Tibial nerve (tissue), 4 donors: Measurements from ENCODE around the gene HOXD9. TPM values are rescaled to one million over a fixed set of nuclear protein-coding genes. Genes with fewer than 3 reads are reported as not detected.

Experiments
- DNase-seq, 2 donors: peaks; one replicate each; pipeline ENCODE4 v3.0.0-alpha.2; 2019; ENCODE audit warnings: low spot score in 2 of 2
- H3K27ac ChIP-seq, 4 donors: fragments of 200-600 bp; sonication (generic) in 3 of 4; one replicate each; pipeline ENCODE4 v1.5.1; 2017 to 2019; ENCODE audit warnings: mild to moderate bottlenecking in 1 of 4
- H3K27me3 ChIP-seq, 2 donors: fragments of 200-600 bp; sonication (generic) in 1 of 2; one replicate each; pipeline versions ENCODE4 v1.5.1 to v1.6.0; 2017 to 2019
- H3K36me3 ChIP-seq, 3 donors: fragments of 200-600 bp; sonication (generic); one replicate each; pipeline ENCODE4 v1.5.1; 2018 to 2019
- H3K4me1 ChIP-seq, 4 donors: fragments of 200-600 bp; sonication (generic) in 3 of 4; one replicate each; pipeline ENCODE4 v1.5.1; 2017 to 2019
- H3K4me3 ChIP-seq, 4 donors: fragments of 200-600 bp; sonication (generic) in 3 of 4; one replicate each; pipeline ENCODE4 v1.5.1; 2017 to 2019; ENCODE audit warnings: mild to moderate bottlenecking in 1 of 4, moderate library complexity in 1 of 4
- H3K9me3 ChIP-seq, 4 donors: fragments of 200-600 bp; sonication (generic) in 3 of 4; one replicate each; pipeline ENCODE4 v1.5.1; 2017 to 2019
- EP300 ChIP-seq, 2 donors: sonication (generic); formaldehyde crosslinking; IDR thresholded peaks; one replicate each; pipeline ENCODE4 v1.6.1; 2017; ENCODE audit warnings: antibody characterized with exemption in 2 of 2, mild to moderate bottlenecking in 1 of 2
- POLR2A ChIP-seq, 2 donors: fragments of 450-650 bp; IDR thresholded peaks; one replicate each; pipeline ENCODE4 v1.6.1; 2017; ENCODE audit warnings: antibody characterized with exemption in 2 of 2, mild to moderate bottlenecking in 2 of 2, moderate library complexity in 2 of 2
- WGBS, 2 donors: methylation state at CpG; one replicate each; pipeline ENCODE4 v1.1.5; 2018; 5-methylcytosine and 5-hydroxymethylcytosine counted together
- total RNA-seq, 4 donors: library from RNA; depleted of rRNA; stranded (reverse); fragments of >200 nt; gene quantifications; one replicate each; pipeline ENCODE4 v1.1.0, GENCODE V29; 2016
- TF ChIP-seq, protein P1 (sequence below), 5 experiments: fragments of 200-600 bp in 3 of 5; fragments of 450-650 bp in 2 of 5; sonication (generic) in 3 of 5; IDR thresholded peaks; one replicate each; pipeline ENCODE4 v1.5.1; 2016 to 2019; ENCODE audit warnings: antibody characterized with exemption in 5 of 5, mild to moderate bottlenecking in 3 of 5, moderate library complexity in 2 of 5

The HOXD9 gene
- total RNA-seq, 4 donors from 2014 or later: 1.9 to 9.4 (median 5.9) TPM

DNA sequence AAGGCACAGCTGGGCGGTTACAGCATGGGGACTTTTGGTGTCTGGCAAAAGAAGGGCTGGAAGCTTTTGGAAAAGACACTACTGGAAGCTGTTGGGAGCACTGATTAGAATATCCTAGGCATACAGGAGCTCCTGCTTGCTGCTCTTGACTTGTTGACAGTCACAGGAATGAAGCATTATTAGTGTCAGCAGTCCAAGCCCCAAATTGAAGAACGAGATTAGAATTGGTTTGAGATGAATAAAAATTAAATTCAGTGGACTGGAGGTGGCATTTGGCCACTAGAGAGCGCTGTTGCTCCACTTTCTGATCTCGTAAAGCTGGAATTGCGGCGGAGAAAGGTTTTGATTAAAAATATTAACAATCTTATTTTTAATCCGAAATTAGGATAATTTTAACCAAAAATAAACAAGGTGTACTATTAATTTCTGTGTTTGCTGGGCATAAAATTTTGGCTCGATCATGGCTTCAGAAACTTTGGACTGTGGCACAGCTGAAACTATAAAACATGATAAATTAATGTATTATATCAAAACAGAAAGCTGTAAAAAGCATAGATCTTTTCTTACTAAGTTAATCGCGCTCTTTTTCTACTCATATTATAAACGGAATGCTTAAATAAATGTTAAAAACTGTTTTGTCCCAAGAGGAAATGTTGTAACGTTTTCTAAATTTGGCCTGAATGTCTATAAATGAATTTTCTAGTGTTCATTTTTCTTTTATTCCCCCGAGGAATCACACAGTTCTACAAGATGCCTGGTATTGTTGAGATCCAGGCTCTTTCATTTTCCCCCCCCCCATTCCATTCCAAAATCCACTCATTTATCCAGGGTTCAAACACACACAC lies 4.6 kb downstream of the HOXD9 start:
- TF ChIP-seq EP300 (IDR thresholded peaks at IDR 0.05) (no peak), POLR2A (IDR thresholded peaks at IDR 0.05) (no peak)
- TF ChIP-seq, protein P1, sequence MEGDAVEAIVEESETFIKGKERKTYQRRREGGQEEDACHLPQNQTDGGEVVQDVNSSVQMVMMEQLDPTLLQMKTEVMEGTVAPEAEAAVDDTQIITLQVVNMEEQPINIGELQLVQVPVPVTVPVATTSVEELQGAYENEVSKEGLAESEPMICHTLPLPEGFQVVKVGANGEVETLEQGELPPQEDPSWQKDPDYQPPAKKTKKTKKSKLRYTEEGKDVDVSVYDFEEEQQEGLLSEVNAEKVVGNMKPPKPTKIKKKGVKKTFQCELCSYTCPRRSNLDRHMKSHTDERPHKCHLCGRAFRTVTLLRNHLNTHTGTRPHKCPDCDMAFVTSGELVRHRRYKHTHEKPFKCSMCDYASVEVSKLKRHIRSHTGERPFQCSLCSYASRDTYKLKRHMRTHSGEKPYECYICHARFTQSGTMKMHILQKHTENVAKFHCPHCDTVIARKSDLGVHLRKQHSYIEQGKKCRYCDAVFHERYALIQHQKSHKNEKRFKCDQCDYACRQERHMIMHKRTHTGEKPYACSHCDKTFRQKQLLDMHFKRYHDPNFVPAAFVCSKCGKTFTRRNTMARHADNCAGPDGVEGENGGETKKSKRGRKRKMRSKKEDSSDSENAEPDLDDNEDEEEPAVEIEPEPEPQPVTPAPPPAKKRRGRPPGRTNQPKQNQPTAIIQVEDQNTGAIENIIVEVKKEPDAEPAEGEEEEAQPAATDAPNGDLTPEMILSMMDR (IDR thresholded peaks at IDR 0.05): peak; percentile 77 to 92 (median 79)
- Histone ChIP-seq H3K36me3 (no peaks in the 10 kb centered on the region), H3K27me3 (peaks cover 2 to 86% of the 10 kb centered on the region in 2 donors), H3K4me1 (peaks cover 0 to 53% (median 9%) of the 10 kb centered on the region in 4 donors), H3K4me3 (no peak overlapping the region), H3K27ac (no peak overlapping the region), H3K9me3 (no peaks in the 10 kb centered on the region)
- peak; percentile 71 to 86 for DNase-seq
- WGBS, 2 donors: 10 to 12% methylated on average over 13 of the region's 13 CpGs

DNA sequence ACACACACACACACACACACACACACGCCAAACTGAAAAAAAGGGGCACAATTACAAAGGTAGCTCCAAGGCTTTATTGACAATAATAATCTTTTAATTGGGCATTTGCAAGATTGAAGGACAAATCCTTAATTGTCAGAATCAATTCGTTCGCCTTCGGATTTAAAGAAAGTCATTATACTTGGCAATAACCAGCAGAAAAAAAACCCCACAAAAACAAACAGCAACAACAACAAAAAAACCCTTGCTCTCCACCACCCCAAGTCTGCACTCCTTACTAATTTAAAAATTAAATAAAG lies 5.2 kb downstream of the HOXD9 start:
- H3K27me3 ChIP-seq: peaks cover 2 to 85% of the 10 kb centered on the region in 2 donors
- peaks cover 0 to 47% (median 6%) of the 10 kb centered on the region in 4 donors for H3K4me1 ChIP-seq
- H3K4me3 ChIP-seq: no peak overlapping the region
- H3K9me3 ChIP-seq: no peaks in the 10 kb centered on the region
- TF ChIP-seq POLR2A (IDR thresholded peaks at IDR 0.05): no peak
- TF ChIP-seq, protein P1 (IDR thresholded peaks at IDR 0.05): no peak
- no peak for TF ChIP-seq EP300 (IDR thresholded peaks at IDR 0.05)
- no peak for DNase-seq
- WGBS, 2 donors: 70 to 73% methylated on average over 4 of the region's 4 CpGs
- H3K27ac ChIP-seq: peak overlapping the region in 1 of 4 donors; percentile 94
- H3K36me3 ChIP-seq: no peaks in the 10 kb centered on the region

DNA sequence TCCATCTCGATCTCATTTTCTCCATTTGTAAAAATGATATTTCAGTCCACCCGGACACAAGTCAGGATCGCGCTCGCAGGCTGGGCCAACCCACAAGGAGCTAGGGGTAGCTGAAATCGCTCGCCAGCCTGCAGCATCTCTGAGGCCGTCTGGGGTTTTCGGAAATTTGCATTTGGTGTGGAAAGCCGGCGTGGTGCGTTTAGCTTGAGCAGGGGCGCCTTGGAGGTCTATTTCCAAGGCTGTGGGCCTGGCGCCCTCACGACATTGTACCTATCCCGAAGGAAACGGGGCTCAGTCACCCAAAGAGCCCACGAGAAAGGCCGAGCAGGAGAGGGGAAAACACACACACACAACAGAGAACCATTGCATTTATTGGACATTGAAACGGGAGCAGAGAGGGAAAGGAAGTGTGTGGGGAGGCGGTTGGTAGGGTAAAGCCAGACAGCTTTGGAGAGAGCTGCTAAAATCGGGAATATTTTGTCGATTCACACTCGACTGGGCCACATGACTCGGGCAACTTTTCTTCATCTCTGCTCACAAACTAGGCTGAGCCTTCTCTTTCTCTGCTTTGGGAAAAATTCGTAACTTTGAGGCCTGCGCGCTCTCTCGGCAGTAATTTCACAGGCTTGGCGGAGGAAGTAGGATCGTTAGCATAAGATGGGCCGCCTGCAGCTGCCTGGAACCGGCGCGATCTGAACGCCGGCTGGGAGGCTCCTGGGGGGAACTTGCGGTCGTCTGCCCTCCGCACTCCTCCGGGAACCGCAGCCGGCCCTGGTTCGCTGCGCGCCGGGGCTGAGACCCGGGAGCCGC lies 5.9 kb downstream of the HOXD9 start:
- peak in 1 of 2 donors; percentile 16 for DNase-seq
- peaks cover 0 to 41% (median 3%) of the 10 kb centered on the region in 4 donors for H3K4me1 ChIP-seq
- no peaks in the 10 kb centered on the region for H3K9me3 ChIP-seq
- no peaks in the 10 kb centered on the region for H3K36me3 ChIP-seq
- H3K27me3 ChIP-seq: peaks cover 2 to 85% of the 10 kb centered on the region in 2 donors
- H3K27ac ChIP-seq: peak overlapping the region; percentile 79 to 94 (median 86)
- TF ChIP-seq, protein P1 (IDR thresholded peaks at IDR 0.05): no peak
- TF ChIP-seq EP300 (IDR thresholded peaks at IDR 0.05): no peak
- no peak for TF ChIP-seq POLR2A (IDR thresholded peaks at IDR 0.05)
- WGBS, 2 donors: 45% methylated on average over 37 to 49 of the region's 49 CpGs
- peak overlapping the region; percentile 41 to 64 (median 55) for H3K4me3 ChIP-seq

DNA sequence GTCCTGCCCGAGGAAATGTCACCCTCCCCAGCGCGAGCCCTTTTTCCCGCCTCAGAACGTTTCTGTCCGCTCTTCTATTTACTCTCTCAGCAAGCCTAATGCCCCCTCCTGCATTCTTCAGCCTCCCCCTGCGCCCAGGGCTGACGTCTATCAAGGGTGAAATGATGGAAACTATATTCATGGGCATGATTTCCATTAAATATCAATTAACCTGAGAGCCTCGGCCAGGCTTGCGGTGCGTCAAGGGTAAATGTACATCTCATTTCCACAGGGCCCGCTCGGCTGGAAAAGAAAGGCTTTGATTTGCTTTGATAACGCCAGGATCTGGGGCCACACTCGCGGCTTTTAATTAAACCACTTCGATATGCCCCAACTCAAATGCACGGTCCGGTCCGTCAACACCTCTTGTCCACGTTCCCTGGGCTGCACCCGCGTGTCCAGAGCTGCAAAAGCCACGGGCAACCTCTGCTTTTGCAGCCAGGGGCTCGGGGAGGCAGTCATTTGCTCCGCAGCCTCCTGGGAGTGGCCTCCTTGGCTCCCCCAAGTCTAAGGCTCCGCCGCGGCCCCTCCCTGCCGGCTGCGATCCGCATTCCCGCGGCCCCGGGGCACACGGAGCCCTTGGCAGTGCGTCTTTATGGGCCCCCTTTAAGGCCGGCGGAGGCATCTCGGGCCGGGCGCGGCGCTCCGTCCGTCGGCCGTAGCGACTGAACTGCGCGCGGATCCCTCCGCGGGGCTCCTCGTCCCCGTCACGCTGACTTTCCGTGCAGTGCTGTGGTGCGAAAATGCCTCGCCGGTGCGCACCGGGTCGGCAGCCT lies 6.7 kb downstream of the HOXD9 start, which contains the start of gene HOXD8:
TSS of gene HOXD8 (plus strand) at position 724 of the 815 bp plus-strand sequence. CDS start 662 bp downstream, outside the sequence.
- Histone ChIP-seq H3K4me1 (peaks cover 0 to 35% (median 3%) of the 10 kb centered on the region in 4 donors), H3K4me3 (peak within 1 kb of the TSS; percentile 50 to 64 (median 55)), H3K27ac (peak within 1 kb of the TSS; percentile 79 to 94 (median 86)), H3K9me3 (no peaks in the 10 kb centered on the region), H3K27me3 (peaks cover 0 to 85% of the 10 kb centered on the region in 2 donors), H3K36me3 (no peaks in the 10 kb centered on the region)
- 4 to 7% methylated on average over 23 to 55 of the region's 64 CpGs for WGBS, 2 donors
- peak in 1 of 2 donors; percentile 34 for DNase-seq
- TF ChIP-seq EP300 (IDR thresholded peaks at IDR 0.05): peak in 1 of 2 donors; percentile 77
- peak in 1 of 2 donors; percentile 10 for TF ChIP-seq POLR2A (IDR thresholded peaks at IDR 0.05)
- TF ChIP-seq, protein P1 (IDR thresholded peaks at IDR 0.05): peak in 1 of 5 experiments; percentile 27
